Lower leg skin (tissue), 3 donors: ENCODE results near the gene CDYL2.

Experiments
- CTCF ChIP-seq, 3 donors: fragments of 450-650 bp; IDR thresholded peaks; one replicate each; pipeline ENCODE4 v1.5.1; 2016; ENCODE audit warnings: antibody characterized with exemption in 3 of 3, mild to moderate bottlenecking in 3 of 3, moderate library complexity in 2 of 3
- POLR2A ChIP-seq, 2 donors: fragments of 450-650 bp; IDR thresholded peaks; one replicate each; pipeline ENCODE4 v1.6.1; 2016 to 2017; ENCODE audit warnings: antibody characterized with exemption in 2 of 2, mild to moderate bottlenecking in 1 of 2, moderate library complexity in 1 of 2

DNA sequence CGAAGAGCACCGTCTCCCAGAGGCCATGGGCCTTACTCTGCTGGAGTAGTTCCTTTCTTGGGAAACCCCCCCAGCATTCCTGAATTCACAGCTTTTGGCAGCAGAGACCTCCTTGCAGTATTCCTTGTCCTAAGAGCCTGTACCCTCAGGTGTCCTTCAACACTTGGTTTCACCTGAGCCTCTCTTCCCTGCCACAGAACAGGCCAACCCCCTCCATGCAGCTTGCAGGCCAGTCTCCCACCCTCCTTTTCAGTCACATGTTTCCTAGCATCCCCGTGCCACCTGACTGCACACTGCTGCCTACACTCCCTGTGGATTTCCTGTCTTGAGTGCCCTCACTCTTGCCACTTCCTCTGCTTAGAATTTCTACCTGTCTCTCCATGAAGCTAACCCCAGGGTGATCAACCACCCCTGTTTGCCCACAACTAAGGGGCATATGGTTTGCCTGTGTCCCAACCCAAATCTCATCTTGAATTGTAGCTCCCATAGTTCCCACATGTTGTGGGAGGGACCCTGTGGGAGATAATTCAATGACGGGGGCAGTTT, 198.1 kb downstream of the CDYL2 start:
- no peak for TF ChIP-seq CTCF (IDR thresholded peaks at IDR 0.05)
- TF ChIP-seq POLR2A (IDR thresholded peaks at IDR 0.05): no peak
